ENCODE results near the gene FHIT. TPM values are rescaled to one million over a fixed set of nuclear protein-coding genes. Genes with fewer than 3 reads are reported as not detected.

The FHIT gene
- total and polyA plus RNA-seq, 4 donors = 2.1 to 14.7 (median 6.6) TPM

DNA sequence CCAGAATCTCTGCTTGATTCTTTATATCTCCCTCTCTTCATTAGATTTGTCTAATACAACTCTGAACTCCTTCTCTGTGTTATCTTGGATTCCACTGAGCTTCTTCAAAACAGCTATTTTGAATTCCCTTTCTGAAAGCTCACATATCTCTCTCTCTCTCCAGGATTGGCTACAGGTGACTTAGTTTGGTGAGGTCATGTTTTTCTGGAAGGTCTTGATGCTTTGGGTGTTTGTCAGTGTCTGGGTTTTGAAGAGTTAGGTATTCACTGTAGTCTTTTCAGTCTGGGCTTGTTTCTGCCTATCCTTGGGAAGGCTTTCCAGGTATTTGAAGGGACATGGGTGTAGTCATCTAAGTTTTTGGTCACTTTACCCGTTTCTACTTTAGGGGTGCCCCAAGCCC is 781.8 kb downstream of the FHIT start:
- H3K4me1 ChIP-seq (ENCODE audit: control insufficient read depth in 4 of 4, insufficient read depth in 4 of 4, low read length in 3 of 4) = no peaks in the 10 kb centered on the region
- H3K27me3 ChIP-seq (ENCODE audit: control insufficient read depth in 4 of 4, insufficient read depth in 4 of 4, low read length in 3 of 4) = no peaks in the 10 kb centered on the region
- 95% methylated on average over 1 of the region's 1 CpG for WGBS
- no peak overlapping the region for H3K9ac ChIP-seq (ENCODE audit: low read depth in 1 of 2, low read length in 2 of 2)
- TF ChIP-seq HNF4A (conservative IDR thresholded peaks at IDR 0.05) (no peak), SP1 (IDR thresholded peaks at IDR 0.05) (no peak), HNF4G (IDR thresholded peaks at IDR 0.05) (no peak), GABPA (IDR thresholded peaks at IDR 0.05 in 1 of 2, conservative IDR thresholded peaks at IDR 0.05 in 1 of 2) (no peak), FOXA1 (IDR thresholded peaks at IDR 0.05) (no peak), RXRA (IDR thresholded peaks at IDR 0.05) (no peak), ZBTB33 (IDR thresholded peaks at IDR 0.05) (no peak)
- H3K9me3 ChIP-seq (ENCODE audit: control insufficient read depth in 4 of 4, low read length in 3 of 4) = no peaks in the 10 kb centered on the region
- no peak overlapping the region for H3K27ac ChIP-seq (ENCODE audit: low read depth in 1 of 2, low read length in 2 of 2)
- H3K36me3 ChIP-seq (ENCODE audit: control insufficient read depth in 4 of 4, insufficient read depth in 3 of 4, low read depth in 1 of 4, low read length in 3 of 4) = no peaks in the 10 kb centered on the region
- no peak overlapping the region for H3K4me3 ChIP-seq (ENCODE audit: low read depth in 1 of 3, low read length in 3 of 3)
- no peak for DNase-seq (ENCODE audit: low spot score)

GRCh38 chr3:60463685-60464084 is 787.6 kb downstream of the FHIT start:
- Histone ChIP-seq H3K4me3 (ENCODE audit: low read depth in 1 of 3, low read length in 3 of 3) (no peak overlapping the region), H3K36me3 (ENCODE audit: control insufficient read depth in 4 of 4, insufficient read depth in 3 of 4, low read depth in 1 of 4, low read length in 3 of 4) (no peaks in the 10 kb centered on the region), H3K4me1 (ENCODE audit: control insufficient read depth in 4 of 4, insufficient read depth in 4 of 4, low read length in 3 of 4) (peaks cover 0 to 6% (median 0%) of the 10 kb centered on the region in 4 donors), H3K27ac (ENCODE audit: low read depth in 1 of 2, low read length in 2 of 2) (no peak overlapping the region), H3K27me3 (ENCODE audit: control insufficient read depth in 4 of 4, insufficient read depth in 4 of 4, low read length in 3 of 4) (no peaks in the 10 kb centered on the region), H3K9me3 (ENCODE audit: control insufficient read depth in 4 of 4, low read length in 3 of 4) (no peaks in the 10 kb centered on the region), H3K9ac (ENCODE audit: low read depth in 1 of 2, low read length in 2 of 2) (no peak overlapping the region)
- TF ChIP-seq MAX (IDR thresholded peaks at IDR 0.05) = no peak
- TF ChIP-seq FOXA1 (IDR thresholded peaks at IDR 0.05) = no peak
- TF ChIP-seq, protein P1, sequence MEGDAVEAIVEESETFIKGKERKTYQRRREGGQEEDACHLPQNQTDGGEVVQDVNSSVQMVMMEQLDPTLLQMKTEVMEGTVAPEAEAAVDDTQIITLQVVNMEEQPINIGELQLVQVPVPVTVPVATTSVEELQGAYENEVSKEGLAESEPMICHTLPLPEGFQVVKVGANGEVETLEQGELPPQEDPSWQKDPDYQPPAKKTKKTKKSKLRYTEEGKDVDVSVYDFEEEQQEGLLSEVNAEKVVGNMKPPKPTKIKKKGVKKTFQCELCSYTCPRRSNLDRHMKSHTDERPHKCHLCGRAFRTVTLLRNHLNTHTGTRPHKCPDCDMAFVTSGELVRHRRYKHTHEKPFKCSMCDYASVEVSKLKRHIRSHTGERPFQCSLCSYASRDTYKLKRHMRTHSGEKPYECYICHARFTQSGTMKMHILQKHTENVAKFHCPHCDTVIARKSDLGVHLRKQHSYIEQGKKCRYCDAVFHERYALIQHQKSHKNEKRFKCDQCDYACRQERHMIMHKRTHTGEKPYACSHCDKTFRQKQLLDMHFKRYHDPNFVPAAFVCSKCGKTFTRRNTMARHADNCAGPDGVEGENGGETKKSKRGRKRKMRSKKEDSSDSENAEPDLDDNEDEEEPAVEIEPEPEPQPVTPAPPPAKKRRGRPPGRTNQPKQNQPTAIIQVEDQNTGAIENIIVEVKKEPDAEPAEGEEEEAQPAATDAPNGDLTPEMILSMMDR (IDR thresholded peaks at IDR 0.05; ENCODE audit: low read depth, low read length, missing input control) = no peak
- no peak for TF ChIP-seq TAF1 (conservative IDR thresholded peaks at IDR 0.05)
- no peak for TF ChIP-seq ATF3 (IDR thresholded peaks at IDR 0.05)
- no peak for TF ChIP-seq RXRA (IDR thresholded peaks at IDR 0.05)
- TF ChIP-seq REST (IDR thresholded peaks at IDR 0.05) = no peak
- TF ChIP-seq GABPA (IDR thresholded peaks at IDR 0.05 in 1 of 2, conservative IDR thresholded peaks at IDR 0.05 in 1 of 2) = no peak
- TF ChIP-seq FOXA2 (IDR thresholded peaks at IDR 0.05) = no peak
- no peak for TF ChIP-seq JUND (IDR thresholded peaks at IDR 0.05)
- no peak for TF ChIP-seq SP1 (IDR thresholded peaks at IDR 0.05)
- TF ChIP-seq HNF4G (IDR thresholded peaks at IDR 0.05) = no peak
- TF ChIP-seq NR2F2 (IDR thresholded peaks at IDR 0.05) = no peak
- TF ChIP-seq RAD21 (IDR thresholded peaks at IDR 0.05) = no peak
- TF ChIP-seq YY1 (IDR thresholded peaks at IDR 0.05) = no peak
- no peak for TF ChIP-seq HNF4A (conservative IDR thresholded peaks at IDR 0.05)
- TF ChIP-seq ZBTB33 (IDR thresholded peaks at IDR 0.05) = no peak
- 21% methylated on average over 1 of the region's 1 CpG for WGBS
- DNase-seq (ENCODE audit: low spot score) = no peak

Measured in liver (tissue), 9 donors.